Measurements from ENCODE around the gene ATP8B1. TPM values are rescaled to one million over a fixed set of nuclear protein-coding genes. Genes with fewer than 3 reads are reported as not detected.
"Not testable (repeated sequence)": the region's sequence is repeated elsewhere in the genome, so short reads cannot be mapped to it uniquely, and the experiment has no call there.

Gene ATP8B1
- total RNA-seq, result not detected
- 0.66 TPM for polyA plus RNA-seq (2013, experiment 1 of 2)
- 0.87 TPM for polyA plus RNA-seq (2013, experiment 2 of 2)
- total RNA-seq, result 0 to 0.45 (median 0.04) reads per million in 172 experiments

GRCh38 chr18:57803103-57803969 is at the start of gene ATP8B1:
ATP8B1 (minus strand) TSS chr18:57803315; CDS start chr18:57731807, 71,508 bp downstream.
- POLR2A ChIA-PET, result no interaction called here
- CTCF ChIA-PET, result no interaction called here
- Mint-ChIP-seq H3K9me3 (no peaks in the 10 kb centered on the region), H3K4me1 (ENCODE audit: low read depth) (no peaks in the 10 kb centered on the region), H3K36me3 (ENCODE audit: low read depth) (no peaks in the 10 kb centered on the region), H3K4me3 (no peak within 1 kb of the TSS), H3K27ac (no peak within 1 kb of the TSS), H3K27me3 (peaks cover 61% of the 10 kb centered on the region)
- H3K4me3 ChIP-seq (ENCODE audit: low read length), result peak within 1 kb of the TSS; percentile 19
- H3K27ac ChIP-seq (ENCODE audit: low read depth in 1 of 2, low read length in 2 of 2), result no peak within 1 kb of the TSS
- H3K27me3 ChIP-seq (ENCODE audit: control insufficient read depth in 1 of 2, insufficient read depth in 2 of 2, low read length in 2 of 2), result peaks cover 43 to 49% of the 10 kb centered on the region in 2 experiments
- intact Hi-C loops (cut with DNase I, micrococcal nuclease), result no loop called here
- peaks cover 0 to 27% of the 10 kb centered on the region in 2 experiments for H3K9me3 ChIP-seq (ENCODE audit: control insufficient read depth in 1 of 2, insufficient read depth in 1 of 2, low read length in 2 of 2)
- DNase-seq (no peak), ATAC-seq (ENCODE audit: poor library complexity) (no peak)
- H3K36me3 ChIP-seq (ENCODE audit: insufficient read depth, low read length), result no peaks in the 10 kb centered on the region
- no peak for TF ChIP-seq CTCF (IDR thresholded peaks at IDR 0.05)
- H3K4me1 ChIP-seq (ENCODE audit: insufficient read depth, low read length), result peaks cover 12% of the 10 kb centered on the region

GRCh38 chr18:57850063-57850462 is 46.9 kb upstream of the ATP8B1 start:
- no peak overlapping the region for H3K4me3 Mint-ChIP-seq
- CTCF ChIA-PET, result no interaction called here
- Histone ChIP-seq H3K4me3 (ENCODE audit: low read length) (no peak overlapping the region), H3K27me3 (ENCODE audit: control insufficient read depth in 1 of 2, insufficient read depth in 2 of 2, low read length in 2 of 2) (no peaks in the 10 kb centered on the region), H3K4me1 (ENCODE audit: insufficient read depth, low read length) (no peaks in the 10 kb centered on the region), H3K9me3 (ENCODE audit: control insufficient read depth in 1 of 2, insufficient read depth in 1 of 2, low read length in 2 of 2) (no peaks in the 10 kb centered on the region), H3K27ac (ENCODE audit: low read depth in 1 of 2, low read length in 2 of 2) (no peak overlapping the region), H3K36me3 (ENCODE audit: insufficient read depth, low read length) (no peaks in the 10 kb centered on the region)
- H3K36me3 Mint-ChIP-seq (ENCODE audit: low read depth), result no peaks in the 10 kb centered on the region
- no peaks in the 10 kb centered on the region for H3K4me1 Mint-ChIP-seq (ENCODE audit: low read depth)
- no peak for ATAC-seq (ENCODE audit: poor library complexity)
- H3K27me3 Mint-ChIP-seq, result peaks cover 24% of the 10 kb centered on the region
- TF ChIP-seq CTCF (IDR thresholded peaks at IDR 0.05), result no peak
- no peak overlapping the region for H3K27ac Mint-ChIP-seq
- intact Hi-C loops (cut with DNase I, micrococcal nuclease), result no loop called here
- H3K9me3 Mint-ChIP-seq, result no peaks in the 10 kb centered on the region
- POLR2A ChIA-PET, result no interaction called here
- no peak for DNase-seq

- intact Hi-C loops (cut with DNase I, micrococcal nuclease); H3K36me3 ChIP-seq (ENCODE audit: insufficient read depth, low read length); POLR2A ChIA-PET; CTCF ChIA-PET; ATAC-seq (ENCODE audit: poor library complexity); H3K9me3 Mint-ChIP-seq; H3K4me1 Mint-ChIP-seq (ENCODE audit: low read depth); H3K4me3 Mint-ChIP-seq; DNase-seq; H3K4me3 ChIP-seq (ENCODE audit: low read length); H3K27me3 ChIP-seq (ENCODE audit: control insufficient read depth in 1 of 2, insufficient read depth in 2 of 2, low read length in 2 of 2); H3K4me1 ChIP-seq (ENCODE audit: insufficient read depth, low read length); H3K27ac Mint-ChIP-seq; H3K9me3 ChIP-seq (ENCODE audit: control insufficient read depth in 1 of 2, insufficient read depth in 1 of 2, low read length in 2 of 2); H3K36me3 Mint-ChIP-seq (ENCODE audit: low read depth); H3K27ac ChIP-seq (ENCODE audit: low read depth in 1 of 2, low read length in 2 of 2): not testable (repeated sequence)
- H3K27me3 Mint-ChIP-seq, result peaks cover 27% of the 10 kb centered on the region
Measured at GRCh38 chr18:57848374-57848773, 45.3 kb upstream of the ATP8B1 start.

- H3K36me3 Mint-ChIP-seq (ENCODE audit: low read depth); H3K4me3 ChIP-seq (ENCODE audit: low read length); H3K27ac ChIP-seq (ENCODE audit: low read depth in 1 of 2, low read length in 2 of 2); POLR2A ChIA-PET; H3K4me1 Mint-ChIP-seq (ENCODE audit: low read depth); H3K9me3 ChIP-seq (ENCODE audit: control insufficient read depth in 1 of 2, insufficient read depth in 1 of 2, low read length in 2 of 2); H3K4me3 Mint-ChIP-seq; ATAC-seq (ENCODE audit: poor library complexity); H3K27me3 ChIP-seq (ENCODE audit: control insufficient read depth in 1 of 2, insufficient read depth in 2 of 2, low read length in 2 of 2); H3K36me3 ChIP-seq (ENCODE audit: insufficient read depth, low read length); CTCF ChIA-PET; intact Hi-C loops (cut with DNase I, micrococcal nuclease); H3K9me3 Mint-ChIP-seq; H3K27ac Mint-ChIP-seq; H3K4me1 ChIP-seq (ENCODE audit: insufficient read depth, low read length); DNase-seq: not testable (repeated sequence)
- H3K27me3 Mint-ChIP-seq, result peaks cover 29% of the 10 kb centered on the region
Measured at GRCh38 chr18:57847431-57847830, 44.3 kb upstream of the ATP8B1 start.
